Ureter (tissue), 1 donor: ENCODE measurements around the gene BICC1. TPM values are rescaled to one million over a fixed set of nuclear protein-coding genes. Genes with fewer than 3 reads are reported as not detected.
"Not testable (repeated sequence)": the region's sequence is repeated elsewhere in the genome, so short reads cannot be mapped to it uniquely, and the experiment has no call there.

Experiments
- DNase-seq: peaks from one replicate; pipeline ENCODE4 v3.0.0-alpha.2; 2020; ENCODE audit warnings: low spot score
- total RNA-seq: library from RNA; stranded (reverse); gene quantifications from one replicate; pipeline ENCODE4 v1.2.4, GENCODE V29; 2023
- donor health status: DM: yes; HTN: yes; CAD: no.

BICC1 gene
- total RNA-seq, 1 donor from 2014 or later, result 13.5 TPM

DNA sequence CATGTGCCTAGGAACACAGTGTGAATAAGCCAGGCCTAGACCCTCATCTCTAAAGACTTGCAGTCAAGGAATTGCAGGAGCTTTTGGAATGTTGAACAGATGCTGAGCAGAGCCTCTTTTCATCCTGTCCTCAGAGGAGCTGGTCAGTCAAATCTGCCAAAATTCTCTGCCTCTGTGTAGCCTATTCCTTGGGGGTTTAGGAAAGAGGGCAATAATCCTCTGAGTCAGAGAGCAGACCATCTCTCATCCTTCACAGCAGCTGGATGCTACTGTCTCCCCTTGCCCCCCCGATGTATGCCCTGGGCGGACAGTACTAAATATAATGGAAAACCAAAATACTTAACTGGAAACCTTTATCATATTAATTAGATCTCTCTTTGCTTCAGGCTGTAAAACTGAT is 52.6 kb downstream of the BICC1 start:
- no peak for DNase-seq

DNA sequence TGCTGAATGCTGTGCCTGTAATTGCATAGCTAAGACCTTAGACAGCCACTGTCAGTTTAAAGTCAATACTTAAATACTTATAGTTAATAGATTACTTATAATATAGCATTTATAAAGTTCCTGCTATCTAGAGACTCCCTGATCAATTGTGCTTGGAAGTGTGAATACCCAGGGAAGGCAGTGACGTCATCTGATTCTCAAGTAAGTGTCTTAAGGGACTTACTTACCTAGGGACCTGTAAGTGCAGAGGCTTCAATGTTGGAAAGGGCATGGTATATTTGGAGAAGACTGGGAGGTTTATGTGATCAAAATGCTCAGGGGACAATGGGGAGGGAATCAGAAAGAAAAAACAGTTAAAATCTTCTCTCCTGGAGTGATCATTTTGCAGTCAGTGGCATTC is 55.0 kb downstream of the BICC1 start:
- no peak for DNase-seq

DNA sequence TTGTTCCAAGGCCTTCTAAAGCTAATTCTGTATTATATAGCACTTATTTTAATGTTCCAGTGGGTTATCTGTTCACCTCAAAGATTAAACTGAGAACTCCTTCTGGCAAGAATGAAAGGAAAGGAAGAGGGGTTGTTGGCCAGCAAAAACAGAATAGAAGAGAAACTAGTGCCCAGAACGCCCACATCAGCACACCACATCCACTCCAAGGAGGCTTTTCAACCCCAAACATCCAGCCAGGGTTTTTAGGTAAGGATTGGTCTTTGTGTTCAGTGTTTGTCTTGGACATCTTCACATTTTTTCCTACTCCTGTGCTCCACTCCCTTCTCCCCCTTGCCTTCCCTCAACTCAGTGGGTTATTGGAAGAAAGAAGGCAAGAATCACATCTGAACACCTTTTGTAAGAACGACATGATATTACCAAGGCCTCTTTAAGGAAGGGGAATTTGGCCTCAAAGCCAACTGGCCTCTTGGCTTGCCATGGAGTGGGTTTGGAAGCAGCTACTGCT is 55.8 kb downstream of the BICC1 start:
- no peak for DNase-seq

DNA sequence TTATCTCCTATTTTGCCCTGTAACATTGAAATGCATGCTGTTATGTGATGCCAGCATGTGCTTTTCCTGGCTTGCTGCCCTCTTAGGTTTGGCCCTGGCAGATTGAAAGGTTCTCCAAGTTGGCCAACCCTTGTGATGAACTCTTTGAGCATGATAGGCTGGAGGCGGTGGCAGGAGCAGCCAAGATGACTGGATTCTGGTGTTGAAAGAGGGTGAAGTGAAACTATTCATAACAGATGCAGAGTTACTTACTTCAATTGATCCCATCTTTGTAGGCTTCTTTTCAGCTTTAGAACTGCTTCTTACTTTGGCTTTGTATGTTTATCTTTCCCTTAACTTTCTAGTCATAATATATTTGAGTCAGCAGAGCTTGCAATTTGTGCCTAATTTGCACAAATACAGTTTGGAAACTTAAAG is 57.6 kb downstream of the BICC1 start:
- DNase-seq, result no peak

DNA sequence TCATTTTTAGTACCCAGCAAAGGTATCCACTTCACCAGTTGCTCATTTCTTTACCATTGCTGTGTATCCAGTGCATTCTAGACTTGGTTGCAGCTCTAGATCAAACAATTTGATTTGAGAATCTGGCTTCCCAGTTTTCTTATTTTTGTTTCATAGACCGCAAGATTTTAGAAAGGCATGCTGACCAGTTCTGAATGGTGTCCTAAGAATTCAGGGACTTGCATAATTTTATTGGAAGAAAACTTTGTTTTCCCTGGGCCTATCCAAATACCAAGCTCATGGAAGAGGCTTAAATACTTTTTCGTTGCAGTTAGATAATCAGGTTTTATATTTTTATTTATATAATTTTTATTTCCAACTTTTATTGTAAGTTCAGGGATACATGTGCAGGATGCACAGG is 58.3 kb downstream of the BICC1 start:
- DNase-seq, result no peak

DNA sequence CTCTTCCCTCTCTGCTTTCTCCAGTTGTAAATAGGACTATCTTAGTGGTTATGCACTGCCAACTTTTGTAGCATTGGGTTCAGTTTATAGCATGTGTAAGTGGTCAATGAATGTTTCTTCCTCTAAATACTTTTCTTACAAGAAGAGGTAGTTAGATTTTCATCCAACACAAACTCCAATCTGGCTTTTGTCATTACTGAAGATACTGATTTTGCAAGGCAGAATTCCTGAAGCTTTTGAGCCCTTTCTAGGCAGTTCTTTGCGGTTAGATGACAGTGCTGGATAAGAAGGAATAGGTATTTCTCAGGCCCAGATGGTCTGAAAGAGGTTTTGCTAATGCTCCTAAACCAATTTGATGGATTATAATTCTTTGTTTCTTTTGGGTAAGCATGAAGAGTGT is 60.5 kb downstream of the BICC1 start:
- DNase-seq, result no peak

- no peak for DNase-seq
Observed at GRCh38 chr10:58574058-58574457, 61.4 kb downstream of the BICC1 start.

GRCh38 chr10:58575491-58575890 is 62.8 kb downstream of the BICC1 start:
- no peak for DNase-seq

GRCh38 chr10:58576751-58577436 is 64.2 kb downstream of the BICC1 start:
- no peak for DNase-seq

DNA sequence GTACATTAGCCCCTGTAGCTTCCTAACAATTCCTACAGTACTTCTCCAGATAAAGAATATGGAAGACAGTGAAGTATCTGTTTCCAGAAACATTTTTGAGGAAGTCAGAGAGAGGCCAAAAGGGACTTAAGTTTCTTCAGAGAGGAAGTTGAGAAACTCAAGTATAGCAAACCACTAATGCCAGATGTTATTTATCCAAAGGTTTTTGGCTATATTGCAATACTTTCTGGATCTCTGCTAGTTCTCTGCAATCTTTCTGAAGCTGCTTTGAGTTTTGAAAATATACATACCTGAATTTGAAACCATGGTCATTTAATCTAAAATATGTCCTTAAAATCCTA is 64.7 kb downstream of the BICC1 start:
- no peak for DNase-seq

DNA sequence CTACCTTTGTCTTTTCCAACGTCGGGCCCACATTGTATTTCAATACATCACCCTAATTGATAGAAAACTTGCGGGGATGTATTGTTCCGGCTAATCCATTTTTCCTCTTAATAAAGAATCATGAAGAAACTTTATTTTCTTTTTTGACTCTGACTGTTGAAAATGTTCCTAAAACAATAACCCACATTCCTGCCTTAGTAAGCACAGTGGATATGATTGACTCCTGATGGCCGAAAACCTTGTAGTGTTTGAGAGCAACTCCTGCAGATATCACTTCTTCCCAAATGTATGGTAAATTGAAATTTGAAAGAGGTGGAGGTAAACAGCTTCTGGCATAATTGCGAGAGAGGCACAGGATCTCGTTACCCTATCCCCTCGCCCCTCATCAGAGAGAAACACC is 65.7 kb downstream of the BICC1 start:
- DNase-seq, result no peak

- no peak for DNase-seq
Observed at GRCh38 chr10:58579011-58579655, 66.5 kb downstream of the BICC1 start.

GRCh38 chr10:58582045-58582444 is 69.4 kb downstream of the BICC1 start:
- DNase-seq, result no peak

DNA sequence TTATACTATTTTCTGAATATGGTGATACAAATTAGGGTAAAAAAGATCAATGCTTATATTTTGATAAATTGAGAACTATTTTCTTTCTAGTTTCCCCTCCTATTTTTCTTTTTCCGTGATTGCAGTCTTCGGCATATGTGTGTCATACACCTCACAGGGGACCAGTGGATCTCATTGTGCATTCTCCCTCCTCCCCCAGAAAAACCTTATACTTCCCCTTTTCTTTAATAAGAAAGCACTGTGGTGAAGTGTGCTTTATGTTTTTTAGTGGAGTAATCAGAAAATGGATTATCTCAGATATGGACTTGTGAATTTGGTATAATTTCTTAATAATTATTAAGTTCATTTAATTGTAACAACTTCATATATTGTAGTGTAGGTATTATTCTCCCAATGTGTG is 72.8 kb downstream of the BICC1 start:
- DNase-seq, result no peak

GRCh38 chr10:58586282-58587245 is 73.9 kb downstream of the BICC1 start:
- no peak for DNase-seq

DNA sequence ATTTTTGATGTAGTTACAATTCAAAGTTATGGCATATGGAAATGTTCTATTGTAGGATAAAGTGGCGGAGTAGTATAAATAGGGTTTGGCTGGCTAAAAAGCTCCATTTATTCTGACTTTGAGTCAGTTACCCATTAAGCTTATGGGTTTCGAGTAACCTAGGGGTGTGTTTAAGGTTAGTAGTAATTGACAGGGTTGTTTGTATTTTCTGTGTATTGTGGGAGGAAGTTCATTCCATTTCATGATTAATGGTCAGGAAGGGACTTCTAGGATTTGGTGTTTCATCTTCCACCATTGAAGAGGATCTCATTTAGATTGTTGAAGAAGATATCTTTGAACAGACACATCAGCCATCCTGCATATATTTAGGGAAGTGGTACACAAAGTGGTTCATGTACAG is 75.0 kb downstream of the BICC1 start:
- no peak for DNase-seq

DNA sequence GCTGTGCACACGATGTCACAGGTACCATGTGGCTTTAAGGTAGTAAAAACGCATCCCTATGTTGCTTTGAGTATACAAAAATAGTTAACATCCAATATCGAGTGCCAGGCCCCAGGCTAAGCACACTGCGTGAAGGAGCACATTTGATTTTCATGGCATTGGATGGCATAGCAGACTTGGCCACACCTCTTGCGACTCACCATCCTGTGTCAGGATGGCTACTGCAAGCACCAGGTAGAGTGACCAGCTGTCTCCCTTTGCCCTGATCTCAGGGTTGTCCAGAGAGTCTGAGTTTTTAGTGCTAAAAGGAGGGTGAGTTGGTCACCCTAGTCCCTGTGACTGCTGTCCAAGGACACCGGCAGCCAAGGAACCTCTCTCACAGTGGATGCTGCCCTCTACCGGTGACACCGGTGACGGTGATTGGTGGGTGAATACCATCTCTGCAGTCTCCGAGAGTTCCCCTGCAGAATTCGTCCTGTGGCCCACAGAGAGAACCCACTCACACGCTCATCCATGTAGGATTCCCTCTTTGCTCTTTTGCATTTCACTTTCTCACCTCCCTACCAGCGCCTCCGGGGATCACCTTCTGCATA is 76.1 kb downstream of the BICC1 start:
- DNase-seq, result no peak

- DNase-seq, result no peak
Observed at GRCh38 chr10:58590152-58590840, 77.6 kb downstream of the BICC1 start.

- no peak for DNase-seq
Observed at GRCh38 chr10:58590924-58591323, 78.3 kb downstream of the BICC1 start.

DNA sequence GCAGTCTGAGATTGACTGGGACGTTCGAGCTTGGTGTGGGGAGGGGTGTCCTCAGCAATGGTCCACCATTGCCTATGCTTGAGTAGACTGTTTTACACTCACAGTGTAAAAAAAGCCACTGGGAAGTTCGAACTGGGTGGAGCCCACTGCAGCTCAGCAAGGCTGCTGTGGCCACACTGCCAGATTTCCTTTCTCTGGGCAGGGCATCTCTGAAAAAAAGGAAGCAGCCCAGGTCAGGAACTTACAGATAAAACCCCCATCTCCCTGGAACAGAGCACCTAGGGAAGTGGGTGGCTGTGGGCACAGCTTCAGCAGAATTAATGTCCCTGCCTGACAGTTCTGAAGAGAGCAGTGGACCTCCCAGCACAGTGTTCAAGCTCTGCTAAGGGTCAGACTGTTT is 80.3 kb downstream of the BICC1 start:
- no peak for DNase-seq

DNA sequence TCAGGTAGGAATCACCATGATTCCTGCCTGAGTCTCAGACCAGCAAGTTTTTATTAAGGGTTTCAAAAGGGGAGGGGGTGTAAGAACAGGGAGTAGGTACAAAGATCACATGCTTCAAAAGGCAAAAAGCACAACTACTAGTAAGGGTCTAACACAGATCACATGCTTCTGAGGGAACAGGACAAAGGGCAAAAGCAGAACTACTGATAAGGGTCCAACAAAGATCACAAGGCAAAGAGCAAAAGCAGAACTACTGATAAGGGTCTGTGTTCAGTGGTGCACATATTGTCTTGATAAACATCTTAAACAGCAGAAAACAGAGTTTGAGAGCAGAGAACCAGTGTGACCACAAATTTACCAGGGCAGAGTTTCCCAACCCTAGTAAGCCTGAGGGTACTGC is 84.5 kb downstream of the BICC1 start:
- DNase-seq, result not testable (repeated sequence)
